ENCODE data around the gene SLC35F3. TPM values are rescaled to one million over a fixed set of nuclear protein-coding genes. Genes with fewer than 3 reads are reported as not detected.

The SLC35F3 gene
- total RNA-seq, 2 donors from 2014 or later: not detected

DNA sequence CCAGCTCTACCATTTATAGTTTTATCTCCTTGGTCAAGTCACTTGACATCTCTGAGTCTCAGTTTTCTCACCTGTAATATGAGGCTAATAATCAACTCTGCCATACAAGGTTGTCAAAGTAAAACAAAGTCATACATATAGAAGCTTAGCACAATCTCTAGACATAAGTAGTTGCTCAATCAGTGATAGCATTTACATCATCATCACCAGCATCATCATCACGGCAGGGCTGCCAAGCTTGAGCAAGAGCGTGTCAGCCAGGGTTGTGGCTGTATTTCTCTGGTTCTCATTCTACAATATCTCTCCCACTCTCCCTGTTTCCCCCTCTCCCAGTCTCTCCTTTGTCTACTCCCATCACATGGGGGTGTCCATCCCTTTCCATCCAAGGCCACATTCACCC is 427.0 kb downstream of the SLC35F3 start:
- H3K27me3 ChIP-seq: no peaks in the 10 kb centered on the region
- no peak overlapping the region for H3K27ac ChIP-seq
- peaks cover 0 to 5% of the 10 kb centered on the region in 2 donors for H3K4me1 ChIP-seq
- DNase-seq (ENCODE audit: low spot score): no peak
- no peak overlapping the region for H3K4me3 ChIP-seq
- TF ChIP-seq, protein P1, sequence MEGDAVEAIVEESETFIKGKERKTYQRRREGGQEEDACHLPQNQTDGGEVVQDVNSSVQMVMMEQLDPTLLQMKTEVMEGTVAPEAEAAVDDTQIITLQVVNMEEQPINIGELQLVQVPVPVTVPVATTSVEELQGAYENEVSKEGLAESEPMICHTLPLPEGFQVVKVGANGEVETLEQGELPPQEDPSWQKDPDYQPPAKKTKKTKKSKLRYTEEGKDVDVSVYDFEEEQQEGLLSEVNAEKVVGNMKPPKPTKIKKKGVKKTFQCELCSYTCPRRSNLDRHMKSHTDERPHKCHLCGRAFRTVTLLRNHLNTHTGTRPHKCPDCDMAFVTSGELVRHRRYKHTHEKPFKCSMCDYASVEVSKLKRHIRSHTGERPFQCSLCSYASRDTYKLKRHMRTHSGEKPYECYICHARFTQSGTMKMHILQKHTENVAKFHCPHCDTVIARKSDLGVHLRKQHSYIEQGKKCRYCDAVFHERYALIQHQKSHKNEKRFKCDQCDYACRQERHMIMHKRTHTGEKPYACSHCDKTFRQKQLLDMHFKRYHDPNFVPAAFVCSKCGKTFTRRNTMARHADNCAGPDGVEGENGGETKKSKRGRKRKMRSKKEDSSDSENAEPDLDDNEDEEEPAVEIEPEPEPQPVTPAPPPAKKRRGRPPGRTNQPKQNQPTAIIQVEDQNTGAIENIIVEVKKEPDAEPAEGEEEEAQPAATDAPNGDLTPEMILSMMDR (IDR thresholded peaks at IDR 0.05): no peak
- peaks cover 0 to 9% of the 10 kb centered on the region in 2 donors for H3K9me3 ChIP-seq
- no peaks in the 10 kb centered on the region for H3K36me3 ChIP-seq

DNA sequence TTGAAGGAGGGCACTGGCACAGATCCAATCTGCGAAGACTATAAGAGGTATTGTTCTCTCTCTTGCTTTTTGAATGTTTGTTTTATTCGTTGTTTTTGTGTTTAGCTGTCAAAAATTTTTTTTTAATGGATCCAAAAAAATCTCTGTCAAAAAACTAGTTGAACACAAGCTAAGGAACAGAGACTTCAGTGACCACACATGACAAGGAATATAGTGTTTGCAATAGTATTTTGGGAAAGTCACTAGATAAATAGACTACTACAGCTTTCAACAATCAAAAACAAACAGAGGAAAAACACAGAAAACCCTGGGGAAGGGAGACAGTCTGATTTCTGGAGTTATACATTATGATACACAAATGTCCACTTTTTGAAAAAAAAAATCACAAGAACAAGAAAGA is 431.9 kb downstream of the SLC35F3 start:
- no peak for DNase-seq (ENCODE audit: low spot score)
- Histone ChIP-seq H3K27ac (no peak overlapping the region), H3K4me1 (no peaks in the 10 kb centered on the region), H3K27me3 (no peaks in the 10 kb centered on the region), H3K4me3 (no peak overlapping the region), H3K9me3 (peaks cover 0 to 43% of the 10 kb centered on the region in 2 donors), H3K36me3 (no peaks in the 10 kb centered on the region)
- TF ChIP-seq, protein P1 (IDR thresholded peaks at IDR 0.05): no peak

DNA sequence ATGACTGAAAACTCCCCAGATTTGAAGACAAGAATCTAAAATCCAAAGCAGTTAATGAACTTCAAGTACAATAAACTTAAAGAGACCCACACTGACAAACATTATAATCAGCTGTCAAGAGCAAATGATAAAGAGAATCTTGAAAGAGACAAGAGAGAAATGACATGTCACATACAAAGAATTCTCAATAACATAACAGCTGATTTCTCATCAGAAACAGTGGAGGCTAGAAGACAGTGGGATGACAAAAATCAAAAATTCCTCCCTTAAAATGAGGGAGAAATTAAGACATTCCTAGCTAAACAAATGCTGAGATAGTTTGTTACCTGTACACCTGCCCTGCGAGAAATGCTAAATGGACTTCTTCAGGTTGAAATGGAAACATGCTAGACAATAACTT is 432.8 kb downstream of the SLC35F3 start:
- Histone ChIP-seq H3K9me3 (peaks cover 0 to 43% of the 10 kb centered on the region in 2 donors), H3K27ac (no peak overlapping the region), H3K4me1 (no peaks in the 10 kb centered on the region), H3K4me3 (no peak overlapping the region), H3K27me3 (no peaks in the 10 kb centered on the region), H3K36me3 (no peaks in the 10 kb centered on the region)
- TF ChIP-seq, protein P1 (IDR thresholded peaks at IDR 0.05): no peak
- no peak for DNase-seq (ENCODE audit: low spot score)

DNA sequence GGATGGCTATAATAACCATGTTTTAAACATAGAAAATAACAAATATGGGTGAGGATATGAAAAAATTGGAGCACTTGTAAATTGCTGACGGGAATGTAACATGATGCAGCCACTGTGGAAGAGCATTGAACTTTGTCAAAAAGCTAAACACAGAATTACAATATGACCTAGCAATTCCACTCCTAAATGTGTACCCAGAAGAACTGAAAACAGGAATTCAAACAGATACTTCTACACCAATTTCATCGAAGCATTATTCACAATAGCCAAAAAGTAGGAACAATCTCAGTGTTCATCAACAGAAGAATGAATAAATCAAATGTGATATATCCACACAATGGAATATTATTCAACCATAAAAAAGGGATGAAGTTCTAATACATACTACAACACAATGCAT is 436.1 kb downstream of the SLC35F3 start:
- Histone ChIP-seq H3K36me3 (no peaks in the 10 kb centered on the region), H3K4me1 (no peaks in the 10 kb centered on the region), H3K9me3 (peaks cover 0 to 42% of the 10 kb centered on the region in 2 donors), H3K4me3 (no peak overlapping the region), H3K27ac (no peak overlapping the region), H3K27me3 (no peaks in the 10 kb centered on the region)
- DNase-seq (ENCODE audit: low spot score): no peak
- TF ChIP-seq, protein P1 (IDR thresholded peaks at IDR 0.05): no peak

DNA sequence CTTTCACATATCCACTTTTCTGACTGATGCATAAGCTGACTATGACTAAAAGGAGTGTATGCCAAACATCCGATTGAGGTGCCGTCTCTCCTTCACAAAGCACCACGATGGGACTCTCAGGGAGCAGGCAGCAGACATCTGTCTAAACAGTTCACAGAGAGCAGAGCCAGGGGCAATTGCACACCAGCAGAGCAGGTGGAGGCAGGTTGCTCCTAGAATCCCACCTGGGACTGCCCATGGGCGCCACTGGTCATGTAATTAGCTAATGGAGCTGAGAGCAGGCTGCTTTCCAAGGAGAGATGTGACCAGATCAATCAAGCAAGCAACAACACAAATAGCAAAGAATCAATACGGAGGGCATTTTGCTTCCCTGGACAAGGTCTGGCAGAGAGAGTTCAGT is 438.3 kb downstream of the SLC35F3 start:
- no peak for DNase-seq (ENCODE audit: low spot score)
- TF ChIP-seq, protein P1 (IDR thresholded peaks at IDR 0.05): no peak
- peaks cover 0 to 25% of the 10 kb centered on the region in 2 donors for H3K9me3 ChIP-seq
- H3K4me1 ChIP-seq: no peaks in the 10 kb centered on the region
- no peaks in the 10 kb centered on the region for H3K36me3 ChIP-seq
- no peaks in the 10 kb centered on the region for H3K27me3 ChIP-seq
- H3K27ac ChIP-seq: no peak overlapping the region
- H3K4me3 ChIP-seq: no peak overlapping the region

DNA sequence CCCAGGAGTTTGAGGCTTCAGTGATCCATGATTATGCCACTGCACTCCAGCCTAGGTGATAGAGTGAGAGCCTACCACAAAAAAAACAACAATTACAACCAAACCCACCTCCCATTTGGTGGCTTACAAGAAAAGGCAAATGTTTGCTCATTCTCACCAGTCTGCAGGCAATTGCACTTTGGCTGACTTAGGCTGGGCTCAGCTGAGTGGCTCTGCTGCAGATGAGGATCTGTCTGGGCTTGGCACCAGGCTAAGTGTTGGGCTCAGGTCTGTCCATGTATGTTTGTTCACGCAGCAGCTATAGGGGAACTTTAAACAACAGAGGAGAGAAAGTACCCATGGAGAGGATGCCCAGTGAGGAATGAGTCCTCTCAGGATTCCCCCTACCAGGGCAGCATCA is 440.8 kb downstream of the SLC35F3 start:
- DNase-seq (ENCODE audit: low spot score): no peak
- Histone ChIP-seq H3K9me3 (peaks cover 0 to 3% of the 10 kb centered on the region in 2 donors), H3K36me3 (no peaks in the 10 kb centered on the region), H3K27me3 (no peaks in the 10 kb centered on the region), H3K4me1 (no peaks in the 10 kb centered on the region), H3K27ac (no peak overlapping the region), H3K4me3 (no peak overlapping the region)
- TF ChIP-seq, protein P1 (IDR thresholded peaks at IDR 0.05): no peak

Data from right atrium auricular region (tissue), 2 donors.